Mesendoderm (in vitro differentiated cells): ENCODE results near the gene SVIL.
A peak's percentile ranks its signal among the peaks of the same experiment; 100 is the strongest.
"Not testable (repeated sequence)": the region's sequence is repeated elsewhere in the genome, so short reads cannot be mapped to it uniquely, and the experiment has no call there.

Experiments
- DNase-seq: peaks from one replicate; pipeline ENCODE4 v3.0.0; 2013
- H2AK5ac ChIP-seq: 2 replicates; pipeline ENCODE4 v1.6.1; 2013; ENCODE audit warnings: low read length, inconsistent platforms
- H2BK120ac ChIP-seq: 2 replicates; pipeline ENCODE4 v1.6.1; 2013; ENCODE audit warnings: low read depth, mild to moderate bottlenecking, low read length, moderate library complexity, mixed read lengths
- H2BK15ac ChIP-seq: replicated peaks from 2 replicates; pipeline ENCODE4 v1.6.1; 2013; ENCODE audit warnings: low read depth, mild to moderate bottlenecking, moderate library complexity
- H2BK5ac ChIP-seq: 2 replicates; pipeline ENCODE4 v1.6.1; 2013; ENCODE audit warnings: low read length, inconsistent platforms
- H3K18ac ChIP-seq: 2 replicates; pipeline ENCODE4 v1.6.1; 2013; ENCODE audit warnings: mild to moderate bottlenecking, low read length, mixed read lengths
- H3K23ac ChIP-seq: one replicate; pipeline ENCODE4 v1.6.1; 2013; ENCODE audit warnings: low read length
- H3K27ac ChIP-seq: 2 replicates; pipeline ENCODE4 v1.5.1; 2013; ENCODE audit warnings: low read depth, mild to moderate bottlenecking, inconsistent platforms, low read length, moderate library complexity
- H3K27me3 ChIP-seq: 2 replicates; pipeline ENCODE4 v1.6.1; 2013; ENCODE audit warnings: low read length, control low read depth, mild to moderate bottlenecking, inconsistent platforms; ENCODE audit not compliant: insufficient read depth, poor library complexity
- H3K36me3 ChIP-seq: 2 replicates; pipeline ENCODE4 v1.6.1; 2013; ENCODE audit warnings: low read length, inconsistent platforms; ENCODE audit not compliant: control insufficient read depth, insufficient read depth
- H3K4ac ChIP-seq: one replicate; pipeline ENCODE4 v1.6.1; 2013; ENCODE audit warnings: low read depth, mild to moderate bottlenecking, low read length, moderate library complexity
- H3K4me1 ChIP-seq: 2 replicates; pipeline ENCODE4 v1.6.1; 2013; ENCODE audit warnings: low read depth, low read length, inconsistent platforms; ENCODE audit not compliant: control insufficient read depth
- H3K4me2 ChIP-seq: 2 replicates; pipeline ENCODE4 v1.6.1; 2013; ENCODE audit warnings: low read length
- H3K4me3 ChIP-seq: 2 replicates; pipeline ENCODE4 v1.5.1; 2013; ENCODE audit warnings: mild to moderate bottlenecking, low read length
- H3K56ac ChIP-seq: one replicate; pipeline ENCODE4 v1.6.1; 2013; ENCODE audit warnings: low read length
- H3K79me1 ChIP-seq: 2 replicates; pipeline ENCODE4 v1.6.1; 2013; ENCODE audit warnings: low read length, inconsistent platforms
- H3K79me2 ChIP-seq: 2 replicates; pipeline ENCODE4 v1.6.1; 2013; ENCODE audit warnings: mild to moderate bottlenecking, low read length; ENCODE audit not compliant: control insufficient read depth, insufficient read depth
- H3K9ac ChIP-seq: 2 replicates; pipeline ENCODE4 v1.6.1; 2013; ENCODE audit warnings: low read length, inconsistent platforms
- H4K5ac ChIP-seq: one replicate; pipeline ENCODE4 v1.6.1; 2013; ENCODE audit warnings: low read length
- H4K8ac ChIP-seq: one replicate; pipeline ENCODE4 v1.6.1; 2013; ENCODE audit warnings: low read depth, mild to moderate bottlenecking, control low read depth, low read length, moderate library complexity
- WGBS: extraction: QIAGEN DNeasy Blood & Tissue Kit; methylation state at CpG from one replicate; pipeline ENCODE4 v1.1.7; 2013; ENCODE audit warnings: low lambda C conversion rate, missing lambda C conversion rate; ENCODE audit not compliant: insufficient coverage; ENCODE audit errors: extremely low coverage; 5-methylcytosine and 5-hydroxymethylcytosine counted together

SVIL gene

DNA sequence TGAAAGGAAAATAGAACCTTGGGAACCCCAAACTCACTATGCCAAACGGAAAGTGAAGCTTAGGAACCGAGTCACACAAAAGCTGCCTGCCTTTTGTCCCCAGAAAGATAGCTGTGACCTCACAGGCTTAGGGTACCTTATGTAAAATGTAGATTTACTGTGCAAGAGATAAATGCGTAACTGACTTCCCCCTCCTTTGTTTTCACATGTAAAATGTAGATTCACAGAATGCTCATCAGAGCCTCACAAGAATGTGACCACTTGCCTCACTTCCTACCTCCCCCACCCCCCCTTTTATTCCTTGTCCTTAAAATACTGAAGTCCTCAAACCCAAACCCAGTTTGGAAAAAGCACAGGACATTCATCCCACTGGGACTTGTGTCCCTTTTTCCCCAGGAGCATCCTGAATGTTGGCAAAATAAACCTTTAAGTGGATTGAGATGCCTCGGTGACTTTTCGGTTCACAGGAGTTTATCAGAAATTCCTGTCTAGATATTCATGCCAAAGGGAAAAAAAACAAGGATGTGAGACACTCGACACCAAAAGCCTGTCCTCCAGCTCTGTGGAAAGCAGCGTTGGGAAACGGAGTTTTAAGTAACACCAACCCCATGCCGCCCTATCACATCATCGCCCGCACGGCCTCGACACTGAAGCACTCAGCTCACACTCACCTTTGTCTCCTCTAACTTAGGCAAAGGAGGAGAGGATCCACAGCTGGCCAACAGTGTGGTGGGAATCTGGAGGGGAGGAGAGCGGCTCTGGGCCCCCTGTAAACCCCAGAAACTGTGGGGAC, 45.9 kb downstream of the SVIL start:
- Histone ChIP-seq H4K5ac (no peak overlapping the region), H3K4me3 (no peak overlapping the region), H2BK5ac (no peak overlapping the region), H3K23ac (no peak overlapping the region), H2AK5ac (no peak overlapping the region), H3K4ac (no peak overlapping the region), H3K27me3 (no peaks in the 10 kb centered on the region), H3K4me2 (no peak overlapping the region), H3K4me1 (peaks cover 7% of the 10 kb centered on the region), H2BK15ac (no peak overlapping the region), H3K56ac (peak overlapping the region; percentile 64), H3K27ac (peak overlapping the region; percentile 85), H3K18ac (peak overlapping the region; percentile 95), H4K8ac (no peak overlapping the region), H3K9ac (peak overlapping the region; percentile 22), H2BK120ac (no peak overlapping the region), H3K79me1 (peaks cover 2% of the 10 kb centered on the region), H3K79me2 (no peaks in the 10 kb centered on the region), H3K36me3 (no peaks in the 10 kb centered on the region)
- DNase-seq: peak; percentile 86
- WGBS: no CpG with 5 or more reads among the region's 14 CpGs

DNA sequence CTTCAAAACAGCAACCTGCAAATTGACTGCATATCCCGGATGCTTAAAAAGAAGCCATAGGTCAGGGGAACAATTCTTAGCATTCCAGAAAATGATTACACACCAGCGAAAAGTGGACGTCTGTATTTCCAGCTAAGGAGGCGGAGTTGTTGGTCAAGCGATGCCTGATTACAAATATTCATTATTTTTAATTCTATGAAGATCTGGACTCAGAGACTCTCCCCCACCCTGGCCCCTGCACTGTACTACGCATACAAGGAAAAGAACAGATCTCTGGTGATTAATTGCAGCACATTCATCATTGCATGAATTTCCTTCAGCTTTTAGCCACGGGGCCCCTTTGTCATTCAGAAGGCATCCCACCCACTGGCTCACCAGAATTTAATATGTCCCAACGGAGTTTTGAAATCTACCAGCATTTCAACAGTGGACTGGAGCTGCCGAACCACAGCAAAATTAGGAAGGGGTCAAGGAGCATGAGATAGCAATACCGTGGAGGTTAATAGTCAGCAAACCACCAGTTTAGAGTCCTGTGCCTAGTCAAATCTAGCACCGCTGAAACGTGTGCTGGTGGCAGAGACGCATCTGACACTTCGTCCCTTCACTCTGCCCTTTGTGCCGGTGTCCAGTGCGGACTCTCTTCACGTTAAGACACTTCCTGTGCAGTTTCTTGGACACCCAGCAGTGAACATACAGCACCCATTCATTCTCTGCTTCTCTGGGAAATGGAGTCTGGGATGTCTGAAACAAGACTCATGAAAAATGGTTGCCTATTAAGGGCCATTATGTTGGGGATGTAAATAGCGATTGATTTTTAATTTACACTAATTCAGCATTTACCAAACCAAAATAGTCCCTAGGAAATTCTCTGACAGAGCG, 46.8 kb downstream of the SVIL start:
- H2BK120ac ChIP-seq, H4K8ac ChIP-seq, H3K4me3 ChIP-seq, H3K27ac ChIP-seq, H2BK5ac ChIP-seq, H3K79me1 ChIP-seq, DNase-seq, H2BK15ac ChIP-seq, H3K4me2 ChIP-seq, H3K79me2 ChIP-seq, H3K18ac ChIP-seq, H3K4ac ChIP-seq, H4K5ac ChIP-seq, H3K27me3 ChIP-seq, H2AK5ac ChIP-seq, H3K4me1 ChIP-seq, H3K36me3 ChIP-seq, H3K23ac ChIP-seq, H3K56ac ChIP-seq, H3K9ac ChIP-seq: not testable (repeated sequence)
- WGBS: no CpG with 5 or more reads among the region's 19 CpGs

DNA sequence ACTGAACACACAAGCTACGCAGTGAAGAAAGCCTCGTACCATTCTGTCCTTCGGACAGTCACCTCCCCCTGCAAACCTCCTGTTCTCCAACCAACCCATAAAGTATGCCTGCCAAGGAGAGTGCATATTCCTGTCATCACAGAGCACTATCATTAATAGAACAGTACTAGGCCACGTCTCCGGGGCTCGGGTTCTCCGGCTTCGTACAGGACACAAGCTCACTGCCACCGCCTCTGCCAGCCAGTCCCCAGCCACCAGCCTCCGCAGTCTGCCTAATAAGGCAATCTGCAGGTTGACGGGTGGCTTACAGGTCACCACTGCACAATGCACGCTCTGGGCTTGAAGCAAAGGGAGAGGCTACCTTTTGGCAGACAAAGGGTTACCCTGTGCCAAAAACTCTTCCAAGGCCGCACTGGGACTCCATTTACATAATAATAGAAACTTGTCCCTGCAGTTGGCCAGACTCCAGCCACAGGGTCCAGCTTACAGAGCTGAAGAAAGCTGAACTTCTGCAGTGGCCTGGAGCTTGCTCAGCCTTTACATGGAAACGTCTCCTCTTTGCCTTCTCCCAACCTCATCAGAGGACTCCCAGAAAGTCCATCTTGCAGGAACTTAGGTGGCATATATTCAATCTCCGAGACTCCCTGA, 47.5 kb downstream of the SVIL start:
- DNase-seq, H2BK15ac ChIP-seq: not testable (repeated sequence)

DNA sequence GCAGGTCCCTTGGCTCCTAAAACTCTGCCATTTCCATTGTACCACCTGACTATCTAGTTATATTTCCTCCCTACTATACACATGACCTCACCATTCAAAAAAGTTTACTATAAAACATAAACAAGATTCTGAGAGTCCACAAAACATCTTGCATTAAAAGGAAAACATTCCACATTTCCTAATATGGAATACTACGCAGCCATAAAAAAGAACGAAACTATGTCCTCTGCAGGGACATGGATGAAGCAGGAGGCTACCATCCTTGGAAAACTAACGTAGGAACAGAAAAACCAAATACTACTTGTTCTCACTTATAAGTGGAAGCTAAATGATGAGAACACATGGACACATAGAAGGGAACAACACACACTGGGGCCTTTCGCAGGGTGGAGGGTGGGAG, 48.3 kb downstream of the SVIL start:
- no peaks in the 10 kb centered on the region for H3K79me2 ChIP-seq
- no CpG with 5 or more reads among the region's 4 CpGs for WGBS

More for the DNA sequence above, 47.5 kb downstream of the SVIL start:
- H4K5ac ChIP-seq, H4K8ac ChIP-seq, H3K79me2 ChIP-seq, H3K36me3 ChIP-seq, H3K4ac ChIP-seq, H3K9ac ChIP-seq, H3K4me3 ChIP-seq, H3K79me1 ChIP-seq, H2BK120ac ChIP-seq, H2AK5ac ChIP-seq, H3K18ac ChIP-seq, H3K56ac ChIP-seq, H3K27ac ChIP-seq, H2BK5ac ChIP-seq, H3K23ac ChIP-seq, H3K27me3 ChIP-seq, H3K4me1 ChIP-seq, H3K4me2 ChIP-seq: not testable (repeated sequence)
- no CpG with 5 or more reads among the region's 15 CpGs for WGBS

DNA sequence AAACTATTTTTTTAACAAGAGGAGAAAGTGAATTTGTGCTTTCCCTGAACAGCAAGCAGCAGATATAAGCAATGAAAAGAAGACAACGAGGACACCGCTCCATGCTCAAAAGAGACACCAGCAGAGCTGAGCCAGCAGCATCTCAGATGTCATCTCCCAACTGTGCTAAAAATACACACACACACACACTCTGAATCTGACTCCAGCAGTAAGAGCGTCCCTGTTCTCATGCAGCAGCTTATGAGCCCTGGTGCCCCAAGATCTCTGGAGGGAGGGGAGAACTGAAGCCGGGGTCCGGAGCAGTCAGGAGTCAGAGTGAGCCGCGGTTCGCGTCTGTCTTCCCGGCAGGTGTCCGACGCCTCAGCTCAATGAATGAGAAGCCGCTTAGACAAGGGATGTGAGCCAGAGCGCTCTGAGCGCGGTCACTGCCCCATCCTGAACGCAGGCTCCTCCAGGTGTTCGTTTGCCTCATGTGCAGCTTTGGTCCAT, 49.2 kb downstream of the SVIL start:
- H2AK5ac ChIP-seq: no peak overlapping the region
- H3K4me1 ChIP-seq: peaks cover 7% of the 10 kb centered on the region
- no CpG with 5 or more reads among the region's 18 CpGs for WGBS
- H3K4ac ChIP-seq: no peak overlapping the region
- no peak overlapping the region for H3K9ac ChIP-seq
- no peak overlapping the region for H4K5ac ChIP-seq
- peak; percentile 57 for DNase-seq
- no peak overlapping the region for H3K56ac ChIP-seq
- no peak overlapping the region for H2BK15ac ChIP-seq
- no peak overlapping the region for H3K27ac ChIP-seq
- no peak overlapping the region for H3K4me2 ChIP-seq
- no peaks in the 10 kb centered on the region for H3K27me3 ChIP-seq
- no peak overlapping the region for H3K23ac ChIP-seq
- peaks cover 2% of the 10 kb centered on the region for H3K79me1 ChIP-seq
- H4K8ac ChIP-seq: no peak overlapping the region
- no peak overlapping the region for H3K18ac ChIP-seq
- no peak overlapping the region for H3K4me3 ChIP-seq
- H3K79me2 ChIP-seq: no peaks in the 10 kb centered on the region
- no peak overlapping the region for H2BK5ac ChIP-seq
- no peaks in the 10 kb centered on the region for H3K36me3 ChIP-seq
- no peak overlapping the region for H2BK120ac ChIP-seq

More for the DNA sequence above, 48.3 kb downstream of the SVIL start:
- no peaks in the 10 kb centered on the region for H3K36me3 ChIP-seq
- no peak overlapping the region for H4K5ac ChIP-seq
- no peak overlapping the region for H3K9ac ChIP-seq
- no peak overlapping the region for H3K4me2 ChIP-seq
- no peak overlapping the region for H3K23ac ChIP-seq
- H3K56ac ChIP-seq: no peak overlapping the region
- H2AK5ac ChIP-seq: no peak overlapping the region
- H2BK120ac ChIP-seq: no peak overlapping the region
- peaks cover 2% of the 10 kb centered on the region for H3K79me1 ChIP-seq
- H2BK15ac ChIP-seq: no peak overlapping the region
- no peak overlapping the region for H3K18ac ChIP-seq
- H3K4ac ChIP-seq: no peak overlapping the region
- H3K4me1 ChIP-seq: peaks cover 7% of the 10 kb centered on the region
- no peak overlapping the region for H2BK5ac ChIP-seq
- no peak overlapping the region for H4K8ac ChIP-seq
- no peaks in the 10 kb centered on the region for H3K27me3 ChIP-seq
- no peak overlapping the region for H3K27ac ChIP-seq
- DNase-seq: no peak
- H3K4me3 ChIP-seq: no peak overlapping the region
